GM23338 (cell line): ENCODE measurements around the gene GCSH.

ENCODE experiments used
- CREB1 ChIP-seq: fragments of 250-450 bp; sonication (Bioruptor Pico); IDR thresholded peaks from 2 replicates; pipeline ENCODE4 v1.5.0; 2020; ENCODE audit warnings: low read depth, mild to moderate bottlenecking, moderate library complexity
- CTCF ChIP-seq, 2 experiments: fragments of 200-600 bp in 1 of 2; sonication (generic) in 1 of 2; conservative IDR thresholded peaks; 2 replicates each; pipeline versions ENCODE4 v1.5.1 to v1.6.1; 2016 to 2017; ENCODE audit warnings: antibody characterized with exemption in 2 of 2, low read depth in 2 of 2, mild to moderate bottlenecking in 2 of 2, moderate library complexity in 1 of 2
- ETS1 ChIP-seq: IDR thresholded peaks from 2 replicates; pipeline ENCODE4 v1.6.1; 2016; ENCODE audit warnings: antibody characterized with exemption
- EZH2phosphoT487 ChIP-seq: fragments of 200-600 bp; sonication (generic); IDR thresholded peaks from one replicate; pipeline ENCODE4 v1.8.1; 2018; ENCODE audit warnings: antibody characterized with exemption; ENCODE audit not compliant: unreplicated experiment
- POLR2AphosphoS5 ChIP-seq: IDR thresholded peaks from 2 replicates; pipeline ENCODE4 v1.6.1; 2016; ENCODE audit warnings: antibody characterized with exemption, low read depth

- TF ChIP-seq POLR2AphosphoS5 (no peak), CTCF (conservative IDR thresholded peaks at IDR 0.05; ENCODE audit: low read depth in 2 of 2) (no peak), CREB1 (CRISPR knock-in tag) (no peak), ETS1 (no peak), EZH2phosphoT487 (no peak)
Observed at GRCh38 chr16:81112453-81112852, 16.3 kb upstream of the GCSH start.
